ENCODE measurements around the gene ENKUR. TPM values are rescaled to one million over a fixed set of nuclear protein-coding genes. Genes with fewer than 3 reads are reported as not detected.

The ENKUR gene
- total RNA-seq, 1 donor from 2014 or later, result 0.37 TPM

DNA sequence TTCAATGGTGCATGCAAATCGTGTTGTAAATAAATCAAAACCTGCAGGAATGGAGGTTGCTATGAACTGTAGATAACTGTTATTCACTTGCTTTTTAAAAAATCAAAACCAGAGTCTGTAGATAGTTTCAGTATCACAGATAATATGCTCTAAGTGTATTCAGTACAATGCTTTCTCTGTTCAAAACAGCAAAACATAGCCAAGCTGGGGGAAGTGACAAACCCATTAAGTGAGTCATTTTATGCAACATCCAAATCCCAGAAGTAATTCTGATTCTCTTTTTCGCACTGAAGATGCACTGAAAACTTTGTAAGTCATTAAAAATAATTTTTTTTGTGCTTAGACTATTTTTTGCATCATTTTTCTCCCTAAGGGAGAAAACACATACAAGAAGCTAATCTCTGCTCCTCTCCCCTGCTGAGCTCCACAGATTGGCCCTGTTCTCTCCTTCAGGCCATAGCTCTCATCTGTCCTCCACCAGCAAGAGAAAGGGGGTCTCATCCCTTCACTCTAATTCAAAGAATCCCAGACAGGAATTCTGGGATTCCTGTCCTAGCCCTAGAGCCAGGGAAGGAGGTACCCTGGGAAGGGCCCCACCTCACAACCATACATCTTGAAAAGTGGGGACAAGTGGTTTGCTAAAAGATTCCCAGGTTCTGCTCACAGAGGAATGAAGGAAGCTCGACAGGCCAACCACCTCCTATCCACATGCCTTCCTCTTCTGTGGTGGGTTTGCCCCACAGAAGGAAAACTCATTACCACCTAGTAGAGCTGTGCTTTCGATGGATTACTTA lies 68.5 kb downstream of the ENKUR start:
- DNase-seq (ENCODE audit: low spot score), result no peak

DNA sequence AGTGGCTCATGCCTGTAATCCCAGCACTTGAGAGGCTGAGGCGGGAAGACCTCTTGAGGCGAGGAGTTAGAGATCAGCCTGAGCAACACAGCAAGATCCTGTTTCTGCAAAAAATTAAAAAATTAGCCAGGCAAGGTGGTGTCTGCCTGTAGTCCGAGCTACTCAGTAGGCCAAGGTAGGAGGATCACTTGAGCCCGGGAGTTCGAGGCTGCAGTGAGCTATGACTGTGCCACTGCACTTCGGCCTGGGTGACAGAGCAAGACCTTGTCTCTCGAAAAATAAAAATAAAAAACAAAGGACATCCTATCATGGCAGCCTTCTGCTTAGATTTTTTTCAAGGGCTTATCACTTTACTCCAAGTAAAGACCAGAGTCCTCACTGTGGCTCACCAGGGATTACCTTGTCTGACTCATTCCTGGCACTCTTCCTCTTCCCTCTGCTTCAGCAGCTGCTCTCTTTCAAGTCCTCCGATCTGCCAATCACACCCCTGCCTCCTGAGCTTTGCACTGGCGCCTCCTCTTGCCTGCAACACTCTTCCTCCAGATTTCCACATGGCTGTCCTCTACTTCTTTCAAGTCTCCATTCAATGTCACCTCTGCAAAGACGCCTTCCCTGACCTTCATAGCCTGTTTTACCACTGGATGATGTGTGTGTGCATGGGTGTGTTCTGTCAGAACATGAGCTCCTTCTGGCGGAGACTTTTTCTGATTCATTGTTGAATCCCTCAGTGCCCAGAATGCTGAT lies 71.3 kb downstream of the ENKUR start:
- DNase-seq (ENCODE audit: low spot score), result peak; percentile 74

DNA sequence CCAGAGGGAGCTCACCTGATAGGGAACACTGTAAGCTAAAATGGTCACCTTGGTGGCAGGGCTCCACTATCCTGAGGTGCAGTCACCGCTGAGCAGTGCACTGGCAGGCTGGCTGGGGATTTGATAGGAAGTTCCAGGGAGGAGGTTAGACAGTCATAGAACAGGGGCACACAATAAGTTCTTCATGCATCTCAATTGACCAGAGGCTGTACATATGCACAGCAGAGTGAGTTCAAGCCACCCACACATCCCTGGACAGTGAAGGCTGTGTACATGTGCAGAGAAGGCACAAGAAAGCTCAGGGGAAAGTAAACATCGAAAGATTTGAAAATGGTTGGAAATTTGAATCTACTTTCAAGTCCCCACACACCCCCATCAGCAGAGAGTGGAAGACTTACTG lies 77.4 kb downstream of the ENKUR start:
- no peak for DNase-seq (ENCODE audit: low spot score)

DNA sequence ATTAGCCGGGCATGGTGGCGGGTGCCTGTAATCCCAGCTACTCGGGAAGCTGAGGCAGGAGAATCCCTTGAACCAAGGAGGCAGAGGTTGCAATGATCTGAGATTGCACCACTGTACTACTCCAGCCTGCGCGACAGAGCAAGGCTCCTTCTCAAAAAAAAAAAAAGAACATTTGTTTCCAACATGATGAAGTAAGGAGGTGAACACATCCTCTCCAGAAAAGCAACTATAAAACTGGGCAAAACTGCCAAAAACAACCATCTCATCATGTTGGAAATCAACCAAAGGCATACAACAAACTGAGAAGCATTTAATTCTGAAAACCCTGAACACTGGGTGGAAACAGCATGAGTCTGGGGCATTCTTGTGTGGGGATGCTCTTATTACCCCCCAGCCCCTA lies 77.9 kb downstream of the ENKUR start:
- DNase-seq (ENCODE audit: low spot score), result no peak

GRCh38 chr10:24935504-24936292 lies 80.3 kb downstream of the ENKUR start:
- no peak for DNase-seq (ENCODE audit: low spot score)

Other genes with a start within 250 kb of the ENKUR start
- 12.0 TPM for gene PRTFDC1, start 63.6 kb downstream of the ENKUR start, total RNA-seq
- 7.4 TPM for gene THNSL1, start 454 bp upstream of the ENKUR start, total RNA-seq
- gene GPR158, start 158.8 kb upstream of the ENKUR start, total RNA-seq, result 0.09 TPM